ENCODE measurements around the gene C16orf87. TPM values are rescaled to one million over a fixed set of nuclear protein-coding genes. Genes with fewer than 3 reads are reported as not detected.

Gene C16orf87
- total RNA-seq, 1 donor = 9.8 TPM

GRCh38 chr16:46845952-46846351, 15.0 kb upstream of the C16orf87 start:
- Histone ChIP-seq H2AFZ (ENCODE audit: low read length) (no peak overlapping the region), H3K4me2 (ENCODE audit: insufficient read depth, low read length) (no peak overlapping the region), H3K4me3 (ENCODE audit: insufficient read depth, low read length) (no peak overlapping the region), H4K20me1 (ENCODE audit: insufficient read depth, low read length) (no peaks in the 10 kb centered on the region), H3K9me3 (ENCODE audit: low read depth, low read length) (no peaks in the 10 kb centered on the region), H3K27ac (ENCODE audit: low read depth, low read length) (no peak overlapping the region), H3K27me3 (ENCODE audit: insufficient read depth, low read length) (no peaks in the 10 kb centered on the region), H3K36me3 (ENCODE audit: insufficient read depth, low read length) (no peaks in the 10 kb centered on the region), H3K79me2 (ENCODE audit: insufficient read depth, low read length) (no peaks in the 10 kb centered on the region), H3K4me1 (ENCODE audit: insufficient read depth, low read length) (no peaks in the 10 kb centered on the region)
- TF ChIP-seq CTCF (IDR thresholded peaks at IDR 0.05; ENCODE audit: extremely low read depth, low read depth, low read length) = no peak
- DNase-seq (ENCODE audit: insufficient read length, low spot score, missing footprints) = no peak

DNA sequence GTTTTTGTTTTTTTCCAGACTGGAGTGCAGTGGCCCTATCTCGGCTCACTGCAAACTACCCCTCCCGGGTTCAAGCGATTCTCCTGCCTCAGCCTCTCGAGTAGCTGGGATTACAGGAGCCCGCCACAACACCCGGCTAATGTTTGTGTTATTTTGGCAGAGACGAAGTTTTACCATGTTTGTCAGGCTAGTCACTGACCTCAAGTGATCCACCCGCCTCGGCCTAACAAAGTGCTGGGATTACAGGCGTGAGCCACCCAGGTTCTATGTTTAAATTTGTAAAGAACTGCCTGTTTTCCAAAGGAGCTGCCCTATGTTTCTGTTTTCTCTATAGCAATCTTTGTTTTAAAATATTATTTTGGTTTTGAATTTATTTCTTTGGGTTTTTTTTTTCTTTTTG, 13.8 kb upstream of the C16orf87 start:
- Histone ChIP-seq H4K20me1 (ENCODE audit: insufficient read depth, low read length) (no peaks in the 10 kb centered on the region), H2AFZ (ENCODE audit: low read length) (no peak overlapping the region), H3K4me2 (ENCODE audit: insufficient read depth, low read length) (peak overlapping the region; percentile 36), H3K27me3 (ENCODE audit: insufficient read depth, low read length) (no peaks in the 10 kb centered on the region), H3K36me3 (ENCODE audit: insufficient read depth, low read length) (no peaks in the 10 kb centered on the region), H3K27ac (ENCODE audit: low read depth, low read length) (no peak overlapping the region), H3K9me3 (ENCODE audit: low read depth, low read length) (no peaks in the 10 kb centered on the region), H3K79me2 (ENCODE audit: insufficient read depth, low read length) (no peaks in the 10 kb centered on the region), H3K4me1 (ENCODE audit: insufficient read depth, low read length) (no peaks in the 10 kb centered on the region), H3K4me3 (ENCODE audit: insufficient read depth, low read length) (no peak overlapping the region)
- no peak for TF ChIP-seq CTCF (IDR thresholded peaks at IDR 0.05; ENCODE audit: extremely low read depth, low read depth, low read length)
- DNase-seq (ENCODE audit: insufficient read length, low spot score, missing footprints) = no peak

- Histone ChIP-seq H3K27ac (ENCODE audit: low read depth, low read length) (no peak overlapping the region), H3K4me2 (ENCODE audit: insufficient read depth, low read length) (peak overlapping the region; percentile 36), H3K27me3 (ENCODE audit: insufficient read depth, low read length) (no peaks in the 10 kb centered on the region), H4K20me1 (ENCODE audit: insufficient read depth, low read length) (no peaks in the 10 kb centered on the region), H3K9me3 (ENCODE audit: low read depth, low read length) (no peaks in the 10 kb centered on the region), H3K79me2 (ENCODE audit: insufficient read depth, low read length) (no peaks in the 10 kb centered on the region), H3K4me3 (ENCODE audit: insufficient read depth, low read length) (peak overlapping the region; percentile 30), H3K4me1 (ENCODE audit: insufficient read depth, low read length) (no peaks in the 10 kb centered on the region), H2AFZ (ENCODE audit: low read length) (peak overlapping the region; percentile 59), H3K36me3 (ENCODE audit: insufficient read depth, low read length) (no peaks in the 10 kb centered on the region)
- no peak for DNase-seq (ENCODE audit: insufficient read length, low spot score, missing footprints)
- no peak for TF ChIP-seq CTCF (IDR thresholded peaks at IDR 0.05; ENCODE audit: extremely low read depth, low read depth, low read length)
Observed at GRCh38 chr16:46843898-46844642, 13.1 kb upstream of the C16orf87 start.

GRCh38 chr16:46842192-46842895, 11.4 kb upstream of the C16orf87 start:
- no peaks in the 10 kb centered on the region for H3K27me3 ChIP-seq (ENCODE audit: insufficient read depth, low read length)
- H3K9me3 ChIP-seq (ENCODE audit: low read depth, low read length) = no peaks in the 10 kb centered on the region
- no peak overlapping the region for H3K4me3 ChIP-seq (ENCODE audit: insufficient read depth, low read length)
- H3K4me2 ChIP-seq (ENCODE audit: insufficient read depth, low read length) = no peak overlapping the region
- no peaks in the 10 kb centered on the region for H3K4me1 ChIP-seq (ENCODE audit: insufficient read depth, low read length)
- H2AFZ ChIP-seq (ENCODE audit: low read length) = no peak overlapping the region
- no peak for TF ChIP-seq CTCF (IDR thresholded peaks at IDR 0.05; ENCODE audit: extremely low read depth, low read depth, low read length)
- H3K79me2 ChIP-seq (ENCODE audit: insufficient read depth, low read length) = no peaks in the 10 kb centered on the region
- H3K36me3 ChIP-seq (ENCODE audit: insufficient read depth, low read length) = no peaks in the 10 kb centered on the region
- DNase-seq (ENCODE audit: insufficient read length, low spot score, missing footprints) = no peak
- H3K27ac ChIP-seq (ENCODE audit: low read depth, low read length) = no peak overlapping the region
- H4K20me1 ChIP-seq (ENCODE audit: insufficient read depth, low read length) = no peaks in the 10 kb centered on the region
